GM23338 (cell line): ENCODE results near the gene ATP8B4.

Experiments
- CTCF ChIP-seq, 2 experiments: fragments of 200-600 bp in 1 of 2; sonication (generic) in 1 of 2; conservative IDR thresholded peaks; 2 replicates each; pipeline versions ENCODE4 v1.5.1 to v1.6.1; 2016 to 2017; ENCODE audit warnings: antibody characterized with exemption in 2 of 2, low read depth in 2 of 2, mild to moderate bottlenecking in 2 of 2, moderate library complexity in 1 of 2
- ETS1 ChIP-seq: IDR thresholded peaks from 2 replicates; pipeline ENCODE4 v1.6.1; 2016; ENCODE audit warnings: antibody characterized with exemption
- EZH2 ChIP-seq: fragments of 200-600 bp; sonication (generic); IDR thresholded peaks from one replicate; pipeline ENCODE4 v1.8.0; 2017; ENCODE audit warnings: antibody characterized with exemption, mild to moderate bottlenecking, low read depth; ENCODE audit not compliant: unreplicated experiment
- EZH2phosphoT487 ChIP-seq: fragments of 200-600 bp; sonication (generic); IDR thresholded peaks from one replicate; pipeline ENCODE4 v1.8.1; 2018; ENCODE audit warnings: antibody characterized with exemption; ENCODE audit not compliant: unreplicated experiment
- POLR2AphosphoS5 ChIP-seq: IDR thresholded peaks from 2 replicates; pipeline ENCODE4 v1.6.1; 2016; ENCODE audit warnings: antibody characterized with exemption, low read depth
- REST ChIP-seq: IDR thresholded peaks from one replicate; pipeline ENCODE4 v1.6.1; 2018; ENCODE audit warnings: antibody characterized with exemption; ENCODE audit not compliant: unreplicated experiment

- TF ChIP-seq CTCF (conservative IDR thresholded peaks at IDR 0.05; ENCODE audit: low read depth in 2 of 2) (no peak), REST (no peak), EZH2phosphoT487 (no peak), ETS1 (no peak), POLR2AphosphoS5 (no peak), EZH2 (no peak)
Measured at GRCh38 chr15:50055750-50056157, 63.3 kb downstream of the ATP8B4 start.
